ENCODE data around the gene LRFN3.
A peak's percentile ranks its signal among the peaks of the same experiment; 100 is the strongest.
"Not testable (repeated sequence)": the region's sequence is repeated elsewhere in the genome, so short reads cannot be mapped to it uniquely, and the experiment has no call there.

LRFN3 gene

GRCh38 chr19:35943321-35944301 is 7.4 kb downstream of the LRFN3 start:
- H3K36me3 Mint-ChIP-seq = peaks cover 4% of the 10 kb centered on the region
- no peaks in the 10 kb centered on the region for H3K9me3 Mint-ChIP-seq
- H3K27ac Mint-ChIP-seq = no peak overlapping the region
- peaks cover 16% of the 10 kb centered on the region for H3K4me1 Mint-ChIP-seq
- no peak overlapping the region for H3K4me3 Mint-ChIP-seq
- no peaks in the 10 kb centered on the region for H3K27me3 Mint-ChIP-seq

GRCh38 chr19:35944556-35944955 is 8.4 kb downstream of the LRFN3 start:
- Mint-ChIP-seq H3K36me3 (peaks cover 2% of the 10 kb centered on the region), H3K4me1 (peaks cover 21% of the 10 kb centered on the region), H3K27me3 (no peaks in the 10 kb centered on the region), H3K27ac (no peak overlapping the region), H3K9me3 (no peaks in the 10 kb centered on the region), H3K4me3 (no peak overlapping the region)

DNA sequence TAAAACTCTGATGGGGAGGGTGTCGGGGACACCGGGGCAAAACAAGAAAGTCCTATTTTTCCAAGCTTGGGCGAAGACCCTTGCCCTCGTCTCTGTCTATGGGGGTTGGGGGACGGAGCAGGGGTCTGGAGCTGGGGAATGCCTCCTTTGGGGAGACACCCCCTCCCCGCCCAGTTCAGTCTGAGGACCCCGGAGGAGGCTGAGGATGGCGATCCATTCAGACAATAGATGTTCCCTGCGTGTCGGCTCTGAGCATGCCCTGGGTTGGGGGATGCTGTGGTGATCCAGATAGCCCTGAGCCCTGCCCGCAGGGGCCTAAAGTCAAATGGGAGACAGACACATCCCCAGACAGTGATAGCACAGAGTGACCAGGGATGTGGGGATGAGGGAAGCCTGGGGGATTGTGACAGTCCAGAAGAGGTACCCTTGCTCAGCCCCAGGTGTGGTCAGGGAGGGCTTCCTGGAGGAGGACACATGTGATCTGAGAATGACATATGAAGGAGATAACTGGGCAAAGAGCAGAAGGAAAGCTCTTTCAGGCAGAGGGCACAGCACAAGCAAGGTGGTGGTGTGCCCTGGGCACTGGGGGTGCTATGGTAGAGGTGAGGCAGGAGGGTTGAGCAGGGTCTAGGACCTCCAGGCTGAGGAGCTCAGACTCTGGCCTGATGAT is 9.1 kb downstream of the LRFN3 start:
- Mint-ChIP-seq H3K4me3 (no peak overlapping the region), H3K4me1 (peaks cover 28% of the 10 kb centered on the region), H3K27ac (peak overlapping the region; percentile 3), H3K27me3 (no peaks in the 10 kb centered on the region), H3K9me3 (no peaks in the 10 kb centered on the region), H3K36me3 (peaks cover 2% of the 10 kb centered on the region)

- no peak overlapping the region for H3K4me3 Mint-ChIP-seq
- H3K4me1 Mint-ChIP-seq = peaks cover 38% of the 10 kb centered on the region
- H3K9me3 Mint-ChIP-seq = no peaks in the 10 kb centered on the region
- no peaks in the 10 kb centered on the region for H3K27me3 Mint-ChIP-seq
- peaks cover 2% of the 10 kb centered on the region for H3K36me3 Mint-ChIP-seq
- no peak overlapping the region for H3K27ac Mint-ChIP-seq
Observed at GRCh38 chr19:35946203-35946602, 10.0 kb downstream of the LRFN3 start.

DNA sequence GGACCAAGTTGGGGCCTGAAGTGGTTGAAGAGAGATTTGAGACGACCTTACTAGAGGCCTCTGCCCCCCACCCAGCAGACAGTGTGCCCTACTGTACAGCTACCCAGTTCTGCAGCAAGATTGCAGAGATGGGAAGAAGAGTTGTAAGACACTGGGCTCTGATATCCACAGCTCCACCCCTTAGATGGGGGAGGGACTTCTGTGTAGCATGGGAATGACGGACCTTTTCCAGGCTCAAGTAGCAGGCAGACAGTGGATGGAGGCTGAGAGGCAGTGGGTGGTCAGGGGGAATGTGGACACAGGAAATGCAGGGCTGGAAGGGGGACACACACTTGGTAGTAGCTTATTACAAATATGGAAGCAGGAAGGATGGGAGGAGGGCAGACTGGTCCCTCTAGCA is 13.0 kb downstream of the LRFN3 start:
- H3K4me3 Mint-ChIP-seq = no peak overlapping the region
- no peaks in the 10 kb centered on the region for H3K9me3 Mint-ChIP-seq
- no peaks in the 10 kb centered on the region for H3K27me3 Mint-ChIP-seq
- H3K36me3 Mint-ChIP-seq = no peaks in the 10 kb centered on the region
- H3K27ac Mint-ChIP-seq = peak overlapping the region; percentile 66
- H3K4me1 Mint-ChIP-seq = peaks cover 57% of the 10 kb centered on the region

DNA sequence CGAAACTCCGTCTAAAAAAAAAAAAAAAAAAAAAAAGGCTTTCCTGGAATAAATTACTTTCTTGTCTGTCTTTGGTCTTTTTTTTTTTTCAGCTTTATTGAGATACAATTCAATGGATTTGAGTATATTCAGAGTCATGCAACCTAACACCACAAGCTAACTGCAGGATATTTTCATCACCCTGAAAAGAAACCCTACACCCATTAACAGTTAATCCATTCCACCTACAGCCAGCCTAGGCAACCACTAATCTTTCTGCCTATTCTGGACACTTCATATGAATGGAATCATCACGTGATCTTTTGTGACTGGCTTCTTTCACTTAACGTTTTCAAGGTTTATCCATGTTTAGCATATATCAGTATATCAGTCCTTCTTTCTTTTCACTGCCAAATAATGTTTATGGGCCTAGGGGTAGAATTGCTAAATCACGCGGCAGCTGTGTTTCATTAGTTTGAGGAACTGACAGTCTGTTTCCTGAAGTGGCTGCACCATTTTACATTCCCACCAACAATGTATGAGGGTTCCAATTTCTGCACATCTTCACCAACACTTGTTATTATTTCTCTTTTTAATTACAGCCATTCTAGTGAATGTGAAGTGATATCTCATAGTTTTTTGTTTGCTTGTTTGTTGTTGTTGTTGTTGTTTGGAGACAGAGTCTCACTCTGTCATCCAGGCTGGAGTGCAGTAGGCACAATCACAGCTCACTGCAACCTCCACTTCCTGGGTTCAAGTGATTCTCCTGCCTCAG is 19.9 kb downstream of the LRFN3 start:
- Mint-ChIP-seq H3K36me3 (no peaks in the 10 kb centered on the region), H3K27me3 (no peaks in the 10 kb centered on the region), H3K9me3 (no peaks in the 10 kb centered on the region), H3K4me1 (peaks cover 73% of the 10 kb centered on the region), H3K4me3 (peak overlapping the region; percentile 39), H3K27ac (peak overlapping the region; percentile 15)

DNA sequence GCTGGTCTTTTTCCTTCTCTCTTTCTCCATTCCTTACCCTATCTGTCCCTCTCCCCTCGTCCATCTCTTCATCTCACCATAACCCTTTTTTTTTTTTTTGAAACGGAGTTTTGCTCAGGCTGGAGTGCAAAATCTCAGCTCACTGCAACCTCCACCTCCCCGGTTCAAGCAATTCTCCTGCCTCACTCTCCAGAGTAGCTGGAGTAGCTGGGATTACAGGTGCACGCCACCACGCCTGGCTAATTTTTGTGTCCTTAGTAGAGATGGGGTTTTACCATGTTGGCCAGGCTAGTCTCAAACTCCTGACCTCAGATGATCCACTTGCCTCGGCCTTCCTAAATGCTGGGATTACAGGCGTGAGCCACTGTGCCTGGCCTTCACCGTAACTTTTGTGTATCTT is 21.2 kb downstream of the LRFN3 start:
- not testable (repeated sequence) for H3K36me3 Mint-ChIP-seq, H3K4me3 Mint-ChIP-seq, H3K9me3 Mint-ChIP-seq, H3K27me3 Mint-ChIP-seq
- peaks cover 63% of the 10 kb centered on the region for H3K4me1 Mint-ChIP-seq
- H3K27ac Mint-ChIP-seq = peak overlapping the region; percentile 82

DNA sequence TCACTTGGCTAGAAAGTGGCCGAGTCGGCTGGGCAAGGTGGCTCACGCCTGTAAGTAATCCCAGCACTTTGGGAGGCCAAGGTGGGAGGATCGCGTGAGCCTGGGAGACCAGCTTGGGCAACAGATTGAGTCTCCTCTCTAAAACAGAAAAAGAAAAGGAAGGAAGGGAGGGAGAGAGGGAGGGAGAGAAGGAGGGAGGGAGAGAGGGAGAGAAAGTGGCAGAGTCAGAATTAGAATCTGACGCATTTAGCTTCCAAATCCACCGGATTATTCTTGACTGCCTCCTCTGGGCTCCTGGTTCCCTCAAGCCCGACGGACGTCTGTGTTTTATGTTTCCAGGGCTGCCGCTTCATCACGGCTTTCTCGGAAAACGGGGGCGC is 22.5 kb downstream of the LRFN3 start:
- Mint-ChIP-seq H3K36me3 (no peaks in the 10 kb centered on the region), H3K27me3 (no peaks in the 10 kb centered on the region), H3K4me3 (peak overlapping the region; percentile 75), H3K4me1 (peaks cover 50% of the 10 kb centered on the region), H3K27ac (no peak overlapping the region), H3K9me3 (no peaks in the 10 kb centered on the region)

DNA sequence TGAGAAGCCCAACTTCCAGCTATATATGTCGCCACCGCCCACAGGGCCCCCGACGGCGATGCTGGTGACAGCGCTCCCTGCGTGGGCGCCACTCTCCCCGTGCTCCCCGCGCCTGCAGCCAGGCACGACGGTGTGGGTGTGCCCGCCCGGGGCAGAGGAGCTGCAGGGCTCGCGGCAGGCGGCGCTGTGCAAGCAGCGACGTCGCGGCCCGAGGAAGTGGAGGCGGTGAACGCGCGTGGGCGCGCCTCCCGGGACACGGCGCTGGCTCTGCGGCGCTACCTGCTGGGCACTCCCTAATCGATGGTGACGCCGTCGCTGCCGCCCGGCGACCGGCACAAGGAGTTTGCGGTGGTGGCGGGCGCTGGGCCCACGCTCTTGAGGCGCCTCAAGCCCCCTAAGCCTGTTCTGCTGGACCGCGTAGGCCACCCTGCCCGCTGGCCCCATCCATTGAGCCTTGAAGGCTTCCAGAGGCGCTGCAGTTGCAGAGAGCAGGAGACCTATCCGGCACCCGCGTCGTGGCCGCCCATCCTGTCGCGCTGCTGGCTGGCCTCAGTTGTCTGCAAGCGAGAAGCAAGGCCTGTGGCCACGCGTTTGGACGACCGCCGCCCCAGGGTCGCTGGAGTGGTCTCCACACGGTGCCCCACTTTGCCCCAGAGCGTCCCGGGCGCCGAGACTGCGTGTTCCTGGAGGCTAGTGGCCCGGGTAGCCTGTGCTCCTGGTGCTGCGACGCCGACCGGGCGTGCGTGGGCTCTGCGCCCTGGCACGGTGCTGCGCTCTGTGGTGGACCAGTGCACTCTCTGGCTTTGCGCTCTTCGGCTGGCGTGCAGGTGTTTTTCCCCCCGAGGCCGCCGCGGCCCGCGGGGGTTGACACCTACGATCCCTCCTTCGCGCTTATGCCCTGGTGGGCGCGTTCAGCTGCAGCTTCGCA is 23.1 kb downstream of the LRFN3 start:
- Mint-ChIP-seq H3K4me3 (peak overlapping the region; percentile 75), H3K4me1 (peaks cover 44% of the 10 kb centered on the region)

DNA sequence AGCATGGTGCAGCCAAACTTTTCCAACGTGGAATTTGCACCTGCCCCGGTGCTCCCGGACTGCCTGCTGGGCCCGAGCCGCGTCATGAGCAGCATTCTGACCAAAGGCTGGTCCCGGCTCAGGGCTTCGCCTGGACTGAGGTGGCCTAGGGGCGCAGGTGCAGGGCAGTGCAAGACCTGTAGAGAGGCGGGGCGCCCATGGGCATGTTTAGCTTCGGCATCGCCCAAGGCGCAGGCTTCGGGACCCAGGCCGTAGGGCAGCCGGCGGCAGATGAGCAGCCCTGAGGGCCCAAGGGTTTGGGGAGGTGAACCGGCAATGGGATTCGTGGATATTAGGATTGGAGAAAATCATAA is 23.8 kb downstream of the LRFN3 start:
- Mint-ChIP-seq H3K4me3 (peak overlapping the region; percentile 33), H3K4me1 (peaks cover 41% of the 10 kb centered on the region), H3K27ac (no peak overlapping the region), H3K9me3 (no peaks in the 10 kb centered on the region), H3K27me3 (no peaks in the 10 kb centered on the region), H3K36me3 (no peaks in the 10 kb centered on the region)

More for the DNA sequence above, 23.1 kb downstream of the LRFN3 start:
- Mint-ChIP-seq H3K9me3 (no peaks in the 10 kb centered on the region), H3K27ac (no peak overlapping the region), H3K27me3 (no peaks in the 10 kb centered on the region), H3K36me3 (no peaks in the 10 kb centered on the region)

GRCh38 chr19:35960432-35960972 is 24.3 kb downstream of the LRFN3 start:
- Mint-ChIP-seq H3K4me1 (peaks cover 37% of the 10 kb centered on the region), H3K4me3 (peak overlapping the region; percentile 50), H3K27me3 (no peaks in the 10 kb centered on the region), H3K9me3 (no peaks in the 10 kb centered on the region), H3K36me3 (no peaks in the 10 kb centered on the region), H3K27ac (no peak overlapping the region)

DNA sequence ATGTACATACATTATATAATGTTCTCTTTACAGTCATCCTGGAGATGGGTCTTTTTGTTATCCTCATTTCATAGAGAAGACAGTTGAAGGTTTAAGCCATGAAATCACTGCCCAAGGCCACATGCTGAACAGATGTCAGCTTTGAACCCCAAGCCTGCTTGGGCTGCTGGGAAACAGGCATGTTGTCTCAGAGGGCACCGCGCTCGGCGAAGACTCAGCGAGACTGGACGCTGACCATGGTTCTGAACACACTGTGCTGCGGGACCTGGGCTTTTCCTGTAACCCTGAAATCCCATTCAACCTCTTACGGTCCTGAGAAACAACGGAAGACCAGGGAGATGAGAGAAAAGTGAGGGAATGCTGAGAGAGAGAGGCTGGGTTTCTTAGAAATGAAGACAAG is 27.3 kb downstream of the LRFN3 start:
- Mint-ChIP-seq H3K9me3 (no peaks in the 10 kb centered on the region), H3K36me3 (no peaks in the 10 kb centered on the region)

GRCh38 chr19:35966771-35967170 is 30.6 kb downstream of the LRFN3 start:
- H3K36me3 Mint-ChIP-seq = no peaks in the 10 kb centered on the region
- no peaks in the 10 kb centered on the region for H3K9me3 Mint-ChIP-seq
- no peaks in the 10 kb centered on the region for H3K27me3 Mint-ChIP-seq
- peaks cover 3% of the 10 kb centered on the region for H3K4me1 Mint-ChIP-seq
- H3K4me3 Mint-ChIP-seq = no peak overlapping the region
- H3K27ac Mint-ChIP-seq = no peak overlapping the region

More for the DNA sequence above, 27.3 kb downstream of the LRFN3 start:
- no peaks in the 10 kb centered on the region for H3K27me3 Mint-ChIP-seq
- H3K4me3 Mint-ChIP-seq = no peak overlapping the region
- no peak overlapping the region for H3K27ac Mint-ChIP-seq
- H3K4me1 Mint-ChIP-seq = peaks cover 8% of the 10 kb centered on the region

DNA sequence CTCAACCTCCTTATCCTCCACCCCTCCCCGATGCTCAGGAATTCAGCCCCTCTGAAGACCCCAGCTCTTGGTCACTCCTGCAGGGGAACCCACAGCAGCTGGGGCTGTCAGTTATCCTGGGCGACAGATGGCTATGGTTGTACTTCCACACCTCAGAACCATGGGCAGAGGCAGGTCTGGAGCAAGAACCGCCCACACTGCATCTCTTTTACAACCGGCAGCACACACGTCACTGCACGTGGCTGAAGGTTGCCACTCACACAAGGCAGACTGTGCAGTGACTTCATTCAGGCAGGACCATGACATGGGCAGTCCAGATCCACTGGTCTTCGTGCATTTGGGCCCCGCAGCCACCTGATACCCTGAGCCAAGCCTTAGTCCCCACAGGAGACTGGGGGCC is 37.3 kb downstream of the LRFN3 start:
- no peaks in the 10 kb centered on the region for H3K9me3 Mint-ChIP-seq
- H3K27ac Mint-ChIP-seq = peak overlapping the region; percentile 23
- H3K4me1 Mint-ChIP-seq = peaks cover 3% of the 10 kb centered on the region
- peaks cover 10% of the 10 kb centered on the region for H3K27me3 Mint-ChIP-seq
- no peak overlapping the region for H3K4me3 Mint-ChIP-seq
- no peaks in the 10 kb centered on the region for H3K36me3 Mint-ChIP-seq

All from activated naive CD4-positive, alpha-beta T cell treated with anti-CD3 and anti-CD28 coated beads, Interleukin-2, amount 50 U/mL, for 24 hours (primary cell).